ENCODE results near the gene RAD51B.
"Not testable (repeated sequence)": the region's sequence is repeated elsewhere in the genome, so short reads cannot be mapped to it uniquely, and the experiment has no call there.

Gene RAD51B

GRCh38 chr14:67815573-67816225 is 3.9 kb upstream of the RAD51B start:
- peak in 1 of 2 experiments; percentile 49 for DNase-seq (ENCODE audit: low read depth in 1 of 2, low spot score in 1 of 2)
- no peak for TF ChIP-seq JUND (IDR thresholded peaks at IDR 0.05; ENCODE audit: low read depth)
- in situ Hi-C loops (cut with HindIII; ENCODE audit: low pct_unique_long_range_greater_than_20kb, low sequenced_read_pairs): no loop called here

GRCh38 chr14:67816326-67817002 is 3.1 kb upstream of the RAD51B start, which contains the start of gene ZFYVE26:
Gene ZFYVE26, minus strand, starts transcription at chr14:67816590. Its CDS starts 627 bp downstream, at chr14:67815963.
- no peak; the same call in 1 of the 2 replicates for TF ChIP-seq JUND (IDR thresholded peaks at IDR 0.05; ENCODE audit: low read depth)
- peak; percentile 79 to 99 for DNase-seq (ENCODE audit: low read depth in 1 of 2, low spot score in 1 of 2)
- in situ Hi-C loops (cut with HindIII; ENCODE audit: low pct_unique_long_range_greater_than_20kb, low sequenced_read_pairs): no loop called here

GRCh38 chr14:67817750-67818438 is 1.7 kb upstream of the RAD51B start:
- in situ Hi-C loops (cut with HindIII; ENCODE audit: low pct_unique_long_range_greater_than_20kb, low sequenced_read_pairs): no loop called here
- no peak for TF ChIP-seq JUND (IDR thresholded peaks at IDR 0.05; ENCODE audit: low read depth)
- DNase-seq (ENCODE audit: low read depth in 1 of 2, low spot score in 1 of 2): no peak

GRCh38 chr14:67818476-67818875 is 1.1 kb upstream of the RAD51B start:
- in situ Hi-C loops (cut with HindIII; ENCODE audit: low pct_unique_long_range_greater_than_20kb, low sequenced_read_pairs); DNase-seq (ENCODE audit: low read depth in 1 of 2, low spot score in 1 of 2): not testable (repeated sequence)

GRCh38 chr14:67820428-67820971 is 921 bp downstream of the RAD51B start:
- in situ Hi-C loops (cut with HindIII; ENCODE audit: low pct_unique_long_range_greater_than_20kb, low sequenced_read_pairs): no loop called here
- DNase-seq (ENCODE audit: low read depth in 1 of 2, low spot score in 1 of 2): peak in 1 of 2 experiments; percentile 10
- TF ChIP-seq JUND (IDR thresholded peaks at IDR 0.05; ENCODE audit: low read depth): no peak

- DNase-seq (ENCODE audit: low read depth in 1 of 2, low spot score in 1 of 2): no peak
- in situ Hi-C loops (cut with HindIII; ENCODE audit: low pct_unique_long_range_greater_than_20kb, low sequenced_read_pairs): no loop called here
- TF ChIP-seq JUND (IDR thresholded peaks at IDR 0.05; ENCODE audit: low read depth): no peak
These were observed 1.5 kb downstream of the RAD51B start for GRCh38 chr14:67821121-67821520.

GRCh38 chr14:67831113-67831512 is 11.5 kb downstream of the RAD51B start:
- TF ChIP-seq JUND (IDR thresholded peaks at IDR 0.05; ENCODE audit: low read depth): no peak
- in situ Hi-C loops (cut with HindIII; ENCODE audit: low pct_unique_long_range_greater_than_20kb, low sequenced_read_pairs): no loop called here

GRCh38 chr14:67833403-67833802 is 13.8 kb downstream of the RAD51B start:
- in situ Hi-C loops (cut with HindIII; ENCODE audit: low pct_unique_long_range_greater_than_20kb, low sequenced_read_pairs): no loop called here
- no peak for DNase-seq (ENCODE audit: low read depth in 1 of 2, low spot score in 1 of 2)
- TF ChIP-seq JUND (IDR thresholded peaks at IDR 0.05; ENCODE audit: low read depth): no peak

More at GRCh38 chr14:67831113-67831512, 11.5 kb downstream of the RAD51B start:
- no peak for DNase-seq (ENCODE audit: low read depth in 1 of 2, low spot score in 1 of 2)

GRCh38 chr14:67835596-67835995 is 16.0 kb downstream of the RAD51B start:
- in situ Hi-C loops (cut with HindIII; ENCODE audit: low pct_unique_long_range_greater_than_20kb, low sequenced_read_pairs): no loop called here
- TF ChIP-seq JUND (IDR thresholded peaks at IDR 0.05; ENCODE audit: low read depth): no peak
- no peak for DNase-seq (ENCODE audit: low read depth in 1 of 2, low spot score in 1 of 2)

- DNase-seq (ENCODE audit: low read depth in 1 of 2, low spot score in 1 of 2): peak in 1 of 2 experiments; percentile 91
- in situ Hi-C loops (cut with HindIII; ENCODE audit: low pct_unique_long_range_greater_than_20kb, low sequenced_read_pairs): no loop called here
- no peak for TF ChIP-seq JUND (IDR thresholded peaks at IDR 0.05; ENCODE audit: low read depth)
These were observed 17.5 kb downstream of the RAD51B start for GRCh38 chr14:67837011-67837624.

GRCh38 chr14:67846029-67846610 is 26.5 kb downstream of the RAD51B start:
- no peak for DNase-seq (ENCODE audit: low read depth in 1 of 2, low spot score in 1 of 2)
- TF ChIP-seq JUND (IDR thresholded peaks at IDR 0.05; ENCODE audit: low read depth): no peak
- in situ Hi-C loops (cut with HindIII; ENCODE audit: low pct_unique_long_range_greater_than_20kb, low sequenced_read_pairs): no loop called here

Data from T47D (cell line).